ENCODE results near the gene SLFN14.
"Not testable (repeated sequence)": the region's sequence is repeated elsewhere in the genome, so short reads cannot be mapped to it uniquely, and the experiment has no call there.

SLFN14 gene

GRCh38 chr17:35529326-35529725 is 31.3 kb downstream of the SLFN14 start:
- POLR2A ChIA-PET: not testable (repeated sequence)

GRCh38 chr17:35523296-35523695 is 37.3 kb downstream of the SLFN14 start:
- Histone ChIP-seq H3K4me1 (ENCODE audit: control insufficient read depth, insufficient read depth, low read length) (peaks cover 9% of the 10 kb centered on the region), H3K27ac (ENCODE audit: extremely low read depth, low read depth, low read length) (no peak overlapping the region), H3K4me3 (ENCODE audit: low read depth, low read length) (no peak overlapping the region), H3K9me3 (ENCODE audit: control insufficient read depth, insufficient read depth, low read depth, low read length) (no peaks in the 10 kb centered on the region), H3K36me3 (ENCODE audit: control insufficient read depth in 2 of 2, insufficient read depth in 1 of 2, low read length in 2 of 2) (no peaks in the 10 kb centered on the region)
- ChIA-PET POLR2A (no interaction called here), CTCF (interaction anchor here (0.7 to 2.5 kb wide), 5 partner anchors 11 to 360 kb away, joined by 3 to 12 read pairs (median 4); no protein-coding TSS in a partner anchor)
- TF ChIP-seq ZSCAN5A (tag by site-specific recombination; IDR thresholded peaks at IDR 0.05): no peak
- TF ChIP-seq ZNF701 (tag by site-specific recombination; IDR thresholded peaks at IDR 0.05): no peak
- TF ChIP-seq TSHZ1 (tag by site-specific recombination; IDR thresholded peaks at IDR 0.05; ENCODE audit: borderline replicate concordance): no peak
- no peak for TF ChIP-seq KLF1 (tag by site-specific recombination; IDR thresholded peaks at IDR 0.05)
- TF ChIP-seq SP7 (tag by site-specific recombination; IDR thresholded peaks at IDR 0.05): no peak
- no peak for TF ChIP-seq ZFP3 (tag by site-specific recombination; IDR thresholded peaks at IDR 0.05; ENCODE audit: low read depth)
- TF ChIP-seq ZNF121 (tag by site-specific recombination; IDR thresholded peaks at IDR 0.05): no peak

More at GRCh38 chr17:35529326-35529725, 31.3 kb downstream of the SLFN14 start:
- not testable (repeated sequence) for H3K9me3 ChIP-seq (ENCODE audit: control insufficient read depth, insufficient read depth, low read depth, low read length); H3K36me3 ChIP-seq (ENCODE audit: control insufficient read depth in 2 of 2, insufficient read depth in 1 of 2, low read length in 2 of 2); H3K4me1 ChIP-seq (ENCODE audit: control insufficient read depth, insufficient read depth, low read length); H3K27ac ChIP-seq (ENCODE audit: extremely low read depth, low read depth, low read length); H3K4me3 ChIP-seq (ENCODE audit: low read depth, low read length)
- CTCF ChIA-PET: interaction anchor here (0.7 to 1.4 kb wide), 3 partner anchors 9 to 216 kb away, joined by 3 to 5 read pairs (median 4); partner anchors contain the start of gene SLFN12L
- TF ChIP-seq ZNF146 (tag by site-specific recombination; IDR thresholded peaks at IDR 0.05): peak; percentile 89

GRCh38 chr17:35521654-35522256 is 38.9 kb downstream of the SLFN14 start:
- CTCF ChIA-PET: interaction anchor here (1.8 to 3.0 kb wide), 2 partner anchors 17 to 209 kb away, joined by 9 to 10 read pairs; no protein-coding TSS in a partner anchor
- H3K36me3 ChIP-seq (ENCODE audit: control insufficient read depth in 2 of 2, insufficient read depth in 1 of 2, low read length in 2 of 2); POLR2A ChIA-PET; H3K4me1 ChIP-seq (ENCODE audit: control insufficient read depth, insufficient read depth, low read length); H3K4me3 ChIP-seq (ENCODE audit: low read depth, low read length); H3K27ac ChIP-seq (ENCODE audit: extremely low read depth, low read depth, low read length); H3K9me3 ChIP-seq (ENCODE audit: control insufficient read depth, insufficient read depth, low read depth, low read length): not testable (repeated sequence)

- Histone ChIP-seq H3K4me1 (ENCODE audit: control insufficient read depth, insufficient read depth, low read length) (peaks cover 9% of the 10 kb centered on the region), H3K9me3 (ENCODE audit: control insufficient read depth, insufficient read depth, low read depth, low read length) (no peaks in the 10 kb centered on the region), H3K27ac (ENCODE audit: extremely low read depth, low read depth, low read length) (no peak overlapping the region), H3K4me3 (ENCODE audit: low read depth, low read length) (no peak overlapping the region), H3K36me3 (ENCODE audit: control insufficient read depth in 2 of 2, insufficient read depth in 1 of 2, low read length in 2 of 2) (no peaks in the 10 kb centered on the region)
- ChIA-PET CTCF (interaction anchor here (3.0 kb wide), 1 partner anchor 209 kb away, joined by 10 read pairs; no protein-coding TSS in a partner anchor), POLR2A (no interaction called here)
- TF ChIP-seq HIC1 (tag by site-specific recombination; IDR thresholded peaks at IDR 0.05) (no peak), ZNF704 (tag by site-specific recombination; IDR thresholded peaks at IDR 0.05) (no peak), ATF2 (tag by site-specific recombination; IDR thresholded peaks at IDR 0.05; ENCODE audit: low read depth) (no peak)
Observed at GRCh38 chr17:35521150-35521549, 39.5 kb downstream of the SLFN14 start.
